ENCODE results near the gene CREB3L1.

Gene CREB3L1

GRCh38 chr11:46356924-46357482 lies 79.5 kb downstream of the CREB3L1 start:
- TF ChIP-seq NFIC (IDR thresholded peaks at IDR 0.05) (no peak), CEBPB (IDR thresholded peaks at IDR 0.05) (peak; percentile 95)

GRCh38 chr11:46357483-46357936 lies 80.0 kb downstream of the CREB3L1 start:
- TF ChIP-seq CREB1 (IDR thresholded peaks at IDR 0.05; ENCODE audit: low read depth) (no peak), REST (IDR thresholded peaks at IDR 0.05; ENCODE audit: low read depth) (no peak), EP300 (IDR thresholded peaks at IDR 0.05; ENCODE audit: borderline replicate concordance) (no peak; the same call in 1 of the 2 replicates), YY1 (IDR thresholded peaks at IDR 0.05; ENCODE audit: low read depth) (no peak), RAD21 (IDR thresholded peaks at IDR 0.05; ENCODE audit: low read depth) (no peak), USF1 (IDR thresholded peaks at IDR 0.05) (no peak), TAF1 (IDR thresholded peaks at IDR 0.05; ENCODE audit: low read depth) (no peak), MAX (IDR thresholded peaks at IDR 0.05) (0 out of 2 replicates have a peak, but pooled peaks have one; percentile 46), ZBTB7A (IDR thresholded peaks at IDR 0.05; ENCODE audit: low read depth) (no peak), TEAD4 (IDR thresholded peaks at IDR 0.05) (peak; percentile 58; the same call in 1 of the 2 replicates), NFIC (IDR thresholded peaks at IDR 0.05) (peak; percentile 73), EGR1 (IDR thresholded peaks at IDR 0.05) (no peak), CEBPB (IDR thresholded peaks at IDR 0.05) (no peak), FOXM1 (IDR thresholded peaks at IDR 0.05; ENCODE audit: borderline replicate concordance, low read depth) (no peak), TCF12 (IDR thresholded peaks at IDR 0.05; ENCODE audit: low read depth) (peak; percentile 69)

GRCh38 chr11:46359953-46360352 lies 82.5 kb downstream of the CREB3L1 start:
- TF ChIP-seq CREB1 (IDR thresholded peaks at IDR 0.05; ENCODE audit: low read depth), result no peak

- TF ChIP-seq TCF12 (IDR thresholded peaks at IDR 0.05; ENCODE audit: low read depth), result no peak
- TF ChIP-seq EP300 (IDR thresholded peaks at IDR 0.05; ENCODE audit: borderline replicate concordance), result no peak
- no peak for TF ChIP-seq FOXM1 (IDR thresholded peaks at IDR 0.05; ENCODE audit: borderline replicate concordance, low read depth)
- no peak for TF ChIP-seq MAX (IDR thresholded peaks at IDR 0.05)
- no peak for TF ChIP-seq YY1 (IDR thresholded peaks at IDR 0.05; ENCODE audit: low read depth)
- TF ChIP-seq TEAD4 (IDR thresholded peaks at IDR 0.05), result no peak
- no peak for TF ChIP-seq EGR1 (IDR thresholded peaks at IDR 0.05)
- TF ChIP-seq USF1 (IDR thresholded peaks at IDR 0.05), result no peak
- TF ChIP-seq ZBTB7A (IDR thresholded peaks at IDR 0.05; ENCODE audit: low read depth), result no peak
- TF ChIP-seq CREB1 (IDR thresholded peaks at IDR 0.05; ENCODE audit: low read depth), result no peak
- TF ChIP-seq RAD21 (IDR thresholded peaks at IDR 0.05; ENCODE audit: low read depth), result no peak
- no peak for TF ChIP-seq REST (IDR thresholded peaks at IDR 0.05; ENCODE audit: low read depth)
- no peak for TF ChIP-seq NFIC (IDR thresholded peaks at IDR 0.05)
- TF ChIP-seq CEBPB (IDR thresholded peaks at IDR 0.05), result no peak
- TF ChIP-seq TAF1 (IDR thresholded peaks at IDR 0.05; ENCODE audit: low read depth), result no peak
Measured at GRCh38 chr11:46360878-46361277, 83.4 kb downstream of the CREB3L1 start.

GRCh38 chr11:46361283-46362155 lies 84.1 kb downstream of the CREB3L1 start:
- TF ChIP-seq YY1 (IDR thresholded peaks at IDR 0.05; ENCODE audit: low read depth), result no peak
- no peak for TF ChIP-seq MAX (IDR thresholded peaks at IDR 0.05)
- TF ChIP-seq CREB1 (IDR thresholded peaks at IDR 0.05; ENCODE audit: low read depth), result no peak
- TF ChIP-seq NFIC (IDR thresholded peaks at IDR 0.05), result no peak
- TF ChIP-seq RAD21 (IDR thresholded peaks at IDR 0.05; ENCODE audit: low read depth), result no peak
- TF ChIP-seq REST (IDR thresholded peaks at IDR 0.05; ENCODE audit: low read depth), result no peak
- TF ChIP-seq CEBPB (IDR thresholded peaks at IDR 0.05), result no peak
